Measurements from ENCODE around the gene APC.
"Not testable (repeated sequence)": the region's sequence is repeated elsewhere in the genome, so short reads cannot be mapped to it uniquely, and the experiment has no call there.

Gene APC

GRCh38 chr5:112848116-112848811 is 110.6 kb downstream of the APC start:
- in situ Hi-C loops (cut with HindIII; ENCODE audit: low sequenced_read_pairs): no loop called here

DNA sequence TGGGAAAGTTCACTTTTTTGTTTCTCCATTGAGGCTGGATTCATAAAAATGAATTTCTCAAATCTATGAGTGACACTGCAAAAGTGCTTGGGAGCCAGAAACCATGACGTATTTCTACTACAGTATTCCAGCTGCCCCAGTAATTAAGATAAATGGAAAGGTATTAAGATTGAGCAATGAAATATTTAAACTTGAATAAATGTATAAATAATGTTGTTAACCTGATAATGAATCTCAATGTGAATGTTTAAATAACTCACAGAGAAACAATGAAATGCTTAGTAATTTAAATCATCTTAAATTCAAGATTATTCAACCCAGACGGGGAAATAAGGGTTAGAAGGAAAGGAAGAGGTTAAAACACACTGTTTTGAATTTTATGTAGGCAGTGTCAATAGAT is 112.2 kb downstream of the APC start:
- in situ Hi-C loops (cut with HindIII; ENCODE audit: low sequenced_read_pairs): no loop called here

GRCh38 chr5:112854651-112855050 is 117.0 kb downstream of the APC start:
- in situ Hi-C loops (cut with HindIII; ENCODE audit: low sequenced_read_pairs): no loop called here

- in situ Hi-C loops (cut with HindIII; ENCODE audit: low sequenced_read_pairs): no loop called here
Observed at GRCh38 chr5:112857866-112858265, 120.2 kb downstream of the APC start.

- in situ Hi-C loops (cut with HindIII; ENCODE audit: low sequenced_read_pairs): not testable (repeated sequence)
Observed at GRCh38 chr5:112860571-112860928, 122.9 kb downstream of the APC start.

DNA sequence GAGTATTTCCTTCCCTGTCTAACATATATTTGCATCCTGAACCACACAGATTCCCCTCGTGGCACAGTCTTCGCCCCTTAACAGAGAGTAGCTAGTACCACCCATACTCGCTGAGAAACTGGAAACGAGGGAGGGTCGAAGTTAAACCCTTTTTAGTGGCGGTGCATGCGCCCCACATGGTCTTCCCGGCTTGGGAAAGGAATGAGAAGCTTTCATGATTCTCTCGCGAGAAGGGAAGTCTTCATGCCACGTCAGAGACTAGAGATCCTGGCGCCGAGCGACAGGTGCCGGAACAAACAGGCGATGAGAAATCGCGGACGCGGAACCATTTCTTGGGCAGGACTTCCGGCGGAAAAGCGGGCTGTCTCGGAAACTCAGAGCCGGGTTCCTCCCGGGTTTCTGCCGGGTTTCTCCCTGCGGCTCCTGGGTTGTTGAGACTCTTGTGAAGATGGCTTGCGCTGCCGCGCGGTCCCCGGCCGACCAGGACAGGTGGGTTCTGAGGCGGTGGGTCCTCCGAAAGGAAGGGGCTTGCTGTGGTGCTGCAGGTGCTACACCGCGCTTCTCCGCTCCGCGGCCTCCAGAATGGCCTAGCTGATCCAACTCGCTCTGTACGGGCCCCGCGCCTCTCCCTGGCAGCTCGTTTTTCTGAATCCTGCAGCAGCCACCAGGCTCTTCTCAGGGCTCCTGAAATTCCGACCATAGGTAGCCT is 123.4 kb downstream of the APC start, which contains the start of gene SRP19:
Gene SRP19 (plus strand): TSS at position 359 of the 709 bp plus-strand sequence. CDS start 90 bp downstream, at position 449.
- in situ Hi-C loops (cut with HindIII; ENCODE audit: low sequenced_read_pairs): no loop called here

DNA sequence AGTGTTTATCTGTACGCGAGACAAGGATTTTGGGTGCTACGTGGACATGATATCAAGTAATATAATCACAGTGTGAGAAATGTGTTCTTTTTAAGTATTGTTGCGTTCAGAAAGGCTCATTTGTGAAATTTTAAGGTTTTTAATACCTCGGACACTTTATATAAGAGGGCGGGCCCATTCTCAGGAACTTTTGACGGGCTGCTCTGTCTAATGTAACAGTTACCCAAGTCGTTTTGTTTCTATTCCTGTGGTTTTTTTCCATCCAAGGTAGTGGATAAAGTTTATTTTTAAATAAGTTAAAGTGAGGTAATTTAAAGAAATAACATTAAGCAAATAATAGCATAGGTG is 123.9 kb downstream of the APC start:
- in situ Hi-C loops (cut with HindIII; ENCODE audit: low sequenced_read_pairs): no loop called here

DNA sequence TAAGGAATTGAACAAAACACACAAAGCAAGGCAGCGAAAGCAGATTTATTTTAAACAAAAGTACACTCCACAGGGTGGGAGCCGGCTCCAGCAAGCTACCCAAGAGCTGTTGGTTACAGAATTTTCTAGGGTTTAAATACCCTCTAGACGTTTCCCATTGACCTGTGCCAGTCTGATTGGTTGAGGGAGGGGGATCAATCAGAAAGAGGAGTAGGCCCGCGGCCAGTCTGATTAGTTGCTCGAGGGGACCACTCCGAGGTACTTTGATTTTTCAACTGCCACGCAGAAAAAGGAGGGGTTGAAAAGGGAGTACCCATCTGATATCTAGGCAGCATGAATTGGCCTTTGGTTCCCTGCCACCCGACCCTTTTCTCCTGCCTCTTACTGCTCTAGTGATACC is 124.4 kb downstream of the APC start:
- in situ Hi-C loops (cut with HindIII; ENCODE audit: low sequenced_read_pairs): no loop called here

DNA sequence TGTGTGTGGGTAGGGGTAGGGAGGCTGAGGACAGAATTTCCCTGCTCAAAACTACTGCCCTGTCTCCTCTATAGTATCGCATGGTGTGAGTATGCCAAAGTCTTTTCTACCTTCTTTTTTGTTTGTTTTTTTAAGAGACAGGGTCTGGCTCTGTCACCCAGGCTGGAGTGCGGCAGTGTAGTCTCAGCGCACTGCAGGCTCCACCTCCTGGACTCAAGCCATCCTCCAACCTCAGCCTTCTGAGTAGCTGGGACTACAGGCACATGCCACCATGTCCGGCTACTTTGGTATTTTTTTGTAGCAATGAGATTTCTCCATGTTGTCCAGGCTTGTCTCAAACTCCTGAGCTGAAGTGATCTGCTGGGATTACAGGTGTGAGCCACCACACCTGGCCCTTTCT is 125.9 kb downstream of the APC start:
- in situ Hi-C loops (cut with HindIII; ENCODE audit: low sequenced_read_pairs): no loop called here

GRCh38 chr5:112865128-112865527 is 127.4 kb downstream of the APC start:
- in situ Hi-C loops (cut with HindIII; ENCODE audit: low sequenced_read_pairs): no loop called here

GRCh38 chr5:112866739-112867138 is 129.1 kb downstream of the APC start:
- in situ Hi-C loops (cut with HindIII; ENCODE audit: low sequenced_read_pairs): no loop called here

DNA sequence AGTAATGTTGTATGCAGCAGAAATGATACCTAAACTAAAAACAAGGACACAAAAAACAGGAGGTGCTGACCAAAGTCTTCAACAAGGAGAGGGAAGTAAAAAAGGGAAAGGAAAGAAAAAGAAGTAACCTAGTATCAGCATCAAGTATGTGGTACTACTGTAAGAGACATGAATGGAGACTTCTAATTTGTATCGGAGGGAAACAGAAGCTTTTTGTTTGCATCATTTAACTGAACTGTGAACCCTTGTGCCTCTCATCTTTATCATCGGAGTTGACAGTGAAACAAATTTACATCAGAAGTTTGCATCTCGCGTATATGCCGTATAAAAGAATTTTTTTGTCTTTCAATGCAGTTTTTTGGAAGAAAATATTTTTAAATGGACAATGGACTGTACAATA is 129.7 kb downstream of the APC start:
- in situ Hi-C loops (cut with HindIII; ENCODE audit: low sequenced_read_pairs): no loop called here

DNA sequence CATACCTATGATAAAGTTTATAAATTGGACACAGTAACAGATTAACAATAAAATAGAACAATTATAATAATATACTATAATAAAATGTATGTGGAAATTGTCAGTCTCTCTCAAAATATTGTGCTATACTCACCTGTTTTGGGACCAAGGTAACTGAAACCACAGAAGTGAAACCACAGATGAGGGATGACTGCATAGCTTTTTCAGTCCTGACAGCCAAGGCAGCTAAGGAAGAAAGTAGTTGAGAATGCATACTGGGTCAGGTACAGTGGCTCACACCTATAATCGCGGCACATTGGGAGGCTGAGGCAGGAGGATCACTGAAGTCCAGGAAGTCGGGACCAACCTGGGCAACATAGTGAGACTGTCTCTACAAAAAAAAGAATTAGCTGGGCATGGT is 132.3 kb downstream of the APC start:
- in situ Hi-C loops (cut with HindIII; ENCODE audit: low sequenced_read_pairs): no loop called here

GRCh38 chr5:112870966-112871365 is 133.3 kb downstream of the APC start:
- in situ Hi-C loops (cut with HindIII; ENCODE audit: low sequenced_read_pairs): no loop called here

DNA sequence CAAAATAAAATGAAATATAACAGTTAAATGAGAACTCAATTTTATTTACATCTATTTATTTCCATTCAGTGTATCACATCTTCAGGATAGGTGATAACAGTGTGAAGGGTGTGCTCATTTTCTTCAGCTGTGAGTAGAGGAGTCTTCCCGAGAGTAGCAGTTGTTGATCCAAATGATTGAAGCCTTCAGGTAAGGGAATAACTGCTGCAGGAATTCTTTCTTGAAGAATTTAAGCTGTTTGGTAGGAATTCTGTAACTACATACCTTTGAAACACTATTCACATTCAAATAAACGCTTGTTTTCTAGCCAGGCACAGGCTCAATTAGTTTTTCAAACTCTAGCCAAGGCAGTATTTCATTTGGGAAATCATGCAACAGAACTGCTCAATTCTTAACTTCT is 138.7 kb downstream of the APC start:
- in situ Hi-C loops (cut with HindIII; ENCODE audit: low sequenced_read_pairs): no loop called here

GRCh38 chr5:112878101-112878500 is 140.4 kb downstream of the APC start:
- in situ Hi-C loops (cut with HindIII; ENCODE audit: low sequenced_read_pairs): no loop called here

GRCh38 chr5:112878760-112879159 is 141.1 kb downstream of the APC start:
- in situ Hi-C loops (cut with HindIII; ENCODE audit: low sequenced_read_pairs): no loop called here

DNA sequence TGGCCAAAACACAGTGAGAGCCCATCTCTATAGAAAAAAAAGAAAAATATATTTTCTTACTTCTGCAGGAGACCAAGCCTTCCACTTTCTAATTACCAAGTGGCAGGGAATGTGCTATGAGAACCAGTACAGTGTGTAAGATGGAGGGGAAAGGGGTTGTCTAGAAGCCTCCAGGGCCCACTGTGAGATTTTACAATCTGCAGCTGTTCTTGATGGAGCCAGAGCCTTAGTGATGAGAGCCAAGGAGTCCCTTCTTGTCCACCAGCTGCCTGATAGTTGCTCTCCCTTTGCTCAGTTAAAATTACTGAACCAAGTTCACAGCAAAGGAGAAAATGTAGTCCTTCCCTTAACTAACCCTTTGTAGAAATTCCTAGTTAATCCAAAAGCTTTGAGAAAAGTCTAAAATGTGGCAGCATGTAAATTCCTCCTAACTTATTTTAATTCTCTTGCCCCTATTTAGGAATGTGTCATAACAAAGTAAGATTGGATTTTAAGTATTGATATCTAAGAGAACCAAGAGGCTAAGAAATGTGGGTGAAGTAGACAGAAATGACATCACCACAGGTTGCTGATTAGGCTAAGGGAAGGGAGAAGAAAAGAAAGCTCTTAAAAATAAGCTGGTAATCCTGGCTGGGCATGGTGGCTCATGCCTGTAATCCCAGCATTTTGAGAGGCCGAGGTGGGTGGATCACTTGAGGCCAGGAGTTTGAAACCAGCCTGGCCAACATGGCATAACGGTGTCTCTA is 142.7 kb downstream of the APC start:
- in situ Hi-C loops (cut with HindIII; ENCODE audit: low sequenced_read_pairs): no loop called here

DNA sequence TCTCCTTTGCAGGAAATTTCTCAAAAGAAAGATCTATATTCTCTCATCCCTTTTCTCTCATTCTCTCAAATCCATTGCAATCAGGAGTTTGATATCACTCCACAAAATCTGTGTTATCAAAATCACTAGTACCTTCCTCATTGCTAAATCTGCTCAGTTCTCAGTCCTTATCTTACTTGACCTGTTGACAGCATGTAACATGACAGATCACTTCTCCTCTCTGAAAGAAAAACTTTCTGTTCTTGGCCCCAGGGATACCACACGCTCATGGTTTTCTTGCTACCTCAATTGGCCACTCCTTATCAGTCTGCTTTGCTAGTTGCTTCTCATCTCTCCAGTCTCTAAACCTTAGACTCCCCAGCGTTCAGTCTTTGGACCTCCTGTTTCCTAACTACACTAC is 145.5 kb downstream of the APC start:
- in situ Hi-C loops (cut with HindIII; ENCODE audit: low sequenced_read_pairs): no loop called here

- in situ Hi-C loops (cut with HindIII; ENCODE audit: low sequenced_read_pairs): no loop called here
Observed at GRCh38 chr5:112885001-112885400, 147.3 kb downstream of the APC start.

DNA sequence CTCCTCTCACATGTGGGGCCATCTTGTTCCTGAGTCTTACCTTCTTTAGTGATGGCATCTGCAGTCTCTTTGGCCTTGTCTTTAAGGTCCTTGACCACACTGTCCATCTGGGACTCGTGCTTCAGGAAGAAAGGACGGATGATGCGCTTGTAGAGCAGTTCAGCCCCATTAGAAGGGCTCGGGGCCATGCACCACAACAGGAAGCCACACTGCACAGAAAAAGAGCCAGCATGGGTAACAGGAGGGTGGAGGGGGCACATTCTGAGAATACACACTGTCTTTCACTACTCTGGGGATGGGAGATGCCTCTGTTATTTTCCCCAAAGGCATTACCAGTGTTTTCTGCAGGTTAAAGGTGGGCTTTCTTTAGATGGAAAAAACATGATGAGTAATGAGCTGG is 149.3 kb downstream of the APC start:
- in situ Hi-C loops (cut with HindIII; ENCODE audit: low sequenced_read_pairs): no loop called here

DNA sequence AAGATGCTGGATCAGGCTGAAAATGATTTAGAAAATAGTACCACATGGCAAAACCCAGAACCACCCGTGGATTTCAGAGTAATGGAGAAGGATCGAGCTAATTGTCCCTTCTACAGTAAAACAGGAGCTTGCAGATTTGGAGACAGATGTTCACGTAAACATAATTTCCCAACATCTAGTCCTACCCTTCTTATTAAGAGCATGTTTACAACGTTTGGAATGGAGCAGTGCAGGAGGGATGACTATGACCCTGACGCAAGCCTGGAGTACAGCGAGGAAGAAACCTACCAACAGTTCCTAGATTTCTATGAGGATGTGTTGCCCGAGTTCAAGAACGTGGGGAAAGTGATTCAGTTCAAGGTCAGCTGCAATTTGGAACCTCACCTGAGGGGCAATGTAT is 154.4 kb downstream of the APC start:
- in situ Hi-C loops (cut with HindIII; ENCODE audit: low sequenced_read_pairs): not testable (repeated sequence)

Measured in DLD1 (cell line).